GM23338 (cell line): ENCODE measurements around the gene ITGA7. TPM values are rescaled to one million over a fixed set of nuclear protein-coding genes. Genes with fewer than 3 reads are reported as not detected.

Source experiments
- ATAC-seq: fragments of 200-7000 bp; cut with Tn5 transposase; 3 replicates; pipeline ENCODE4 v1.9.1; 2020
- DNase-seq: peaks from one replicate; pipeline ENCODE4 v3.0.0-alpha.2; 2015; ENCODE audit warnings: low spot score
- H2AFZ ChIP-seq: fragments of 200-600 bp; sonication (generic); 2 replicates; pipeline ENCODE4 v1.8.0; 2016; ENCODE audit warnings: antibody characterized with exemption, mild to moderate bottlenecking, moderate library complexity
- H3F3A ChIP-seq: fragments of 200-600 bp; sonication (generic); replicated peaks from 2 replicates; pipeline ENCODE4 v1.8.0; 2017; ENCODE audit warnings: antibody characterized with exemption, mixed run types, low read depth
- H3K27ac ChIP-seq: fragments of 200-600 bp; sonication (generic); 2 replicates; pipeline ENCODE4 v1.6.1; 2016; ENCODE audit warnings: low read depth
- H3K27me3 ChIP-seq: fragments of 200-600 bp; sonication (generic); 2 replicates; pipeline ENCODE4 v1.8.0; 2016; ENCODE audit warnings: mild to moderate bottlenecking, mixed run types, moderate library complexity; ENCODE audit not compliant: insufficient read depth
- H3K36me3 ChIP-seq: fragments of 200-600 bp; sonication (generic); 2 replicates; pipeline ENCODE4 v1.8.0; 2016; ENCODE audit warnings: mild to moderate bottlenecking; ENCODE audit not compliant: insufficient read depth
- H3K4me1 ChIP-seq: fragments of 200-600 bp; sonication (generic); 2 replicates; pipeline ENCODE4 v1.8.0; 2016; ENCODE audit warnings: mild to moderate bottlenecking, moderate library complexity; ENCODE audit not compliant: insufficient read depth
- H3K4me2 ChIP-seq: fragments of 200-600 bp; sonication (generic); 2 replicates; pipeline ENCODE4 v1.7.1; 2017; ENCODE audit warnings: mixed run types
- H3K4me3 ChIP-seq: fragments of 200-600 bp; sonication (generic); 2 replicates; pipeline ENCODE4 v1.6.1; 2016; ENCODE audit warnings: mixed run types
- H3K79me2 ChIP-seq: fragments of 200-600 bp; sonication (generic); replicated peaks from 2 replicates; pipeline ENCODE4 v1.8.0; 2017; ENCODE audit warnings: mild to moderate bottlenecking; ENCODE audit not compliant: insufficient read depth
- H3K9me2 ChIP-seq: fragments of 200-600 bp; sonication (generic); 2 replicates; pipeline ENCODE4 v1.8.0; 2017; ENCODE audit not compliant: insufficient read depth
- H4K20me1 ChIP-seq: fragments of 200-600 bp; sonication (generic); replicated peaks from 2 replicates; pipeline ENCODE4 v1.8.0; 2017; ENCODE audit warnings: mild to moderate bottlenecking; ENCODE audit not compliant: insufficient read depth
- H3K27ac Mint-ChIP-seq: 2 replicates; pipeline ENCODE4 v1.8.0; 2020; ENCODE audit warnings: inconsistent platforms, mild to moderate bottlenecking, moderate library complexity, mixed read lengths
- H3K27me3 Mint-ChIP-seq: 3 replicates; pipeline ENCODE4 v1.8.0; 2022; ENCODE audit warnings: low read depth, mild to moderate bottlenecking, moderate library complexity, mixed read lengths, inconsistent platforms; ENCODE audit not compliant: insufficient read depth, poor library complexity
- H3K36me3 Mint-ChIP-seq: 3 replicates; pipeline ENCODE4 v1.8.0; 2021; ENCODE audit warnings: low read depth, mild to moderate bottlenecking, inconsistent platforms, moderate library complexity, mixed read lengths
- H3K4me1 Mint-ChIP-seq: 3 replicates; pipeline ENCODE4 v1.8.0; 2020; ENCODE audit warnings: mild to moderate bottlenecking, inconsistent platforms, mixed read lengths
- H3K4me3 Mint-ChIP-seq: 3 replicates; pipeline ENCODE4 v1.8.0; 2021; ENCODE audit warnings: moderate library complexity, mild to moderate bottlenecking, inconsistent platforms, mixed read lengths
- H3K9me3 Mint-ChIP-seq: 3 replicates; pipeline ENCODE4 v1.8.0; 2020; ENCODE audit warnings: moderate library complexity, mild to moderate bottlenecking, inconsistent platforms, mixed read lengths
- CREB1 ChIP-seq: fragments of 250-450 bp; sonication (Bioruptor Pico); IDR thresholded peaks from 2 replicates; pipeline ENCODE4 v1.5.0; 2020; ENCODE audit warnings: low read depth, mild to moderate bottlenecking, moderate library complexity
- EZH2 ChIP-seq: fragments of 200-600 bp; sonication (generic); IDR thresholded peaks from one replicate; pipeline ENCODE4 v1.8.0; 2017; ENCODE audit warnings: antibody characterized with exemption, mild to moderate bottlenecking, low read depth; ENCODE audit not compliant: unreplicated experiment
- EZH2phosphoT487 ChIP-seq: fragments of 200-600 bp; sonication (generic); IDR thresholded peaks from one replicate; pipeline ENCODE4 v1.8.1; 2018; ENCODE audit warnings: antibody characterized with exemption; ENCODE audit not compliant: unreplicated experiment
- JUNB ChIP-seq: IDR thresholded peaks from one replicate; pipeline ENCODE4 v1.6.1; 2016; ENCODE audit warnings: antibody characterized with exemption; ENCODE audit not compliant: unreplicated experiment
- NANOG ChIP-seq: IDR thresholded peaks from 2 replicates; pipeline ENCODE4 v1.6.1; 2016; ENCODE audit warnings: antibody characterized with exemption, borderline replicate concordance
- POLR2AphosphoS5 ChIP-seq: IDR thresholded peaks from 2 replicates; pipeline ENCODE4 v1.6.1; 2016; ENCODE audit warnings: antibody characterized with exemption, low read depth
- REST ChIP-seq: IDR thresholded peaks from one replicate; pipeline ENCODE4 v1.6.1; 2018; ENCODE audit warnings: antibody characterized with exemption; ENCODE audit not compliant: unreplicated experiment
- STAT1 ChIP-seq: IDR thresholded peaks from one replicate; pipeline ENCODE4 v1.6.1; 2016; ENCODE audit warnings: antibody characterized with exemption; ENCODE audit not compliant: unreplicated experiment
- ZNF114 ChIP-seq: fragments of 250-450 bp; sonication (Bioruptor Pico); IDR thresholded peaks from 2 replicates; pipeline ENCODE4 v1.5.0; 2020; ENCODE audit warnings: mild to moderate bottlenecking, moderate library complexity
- ZNF331 ChIP-seq: fragments of 250-450 bp; sonication (Bioruptor Pico); IDR thresholded peaks from 2 replicates; pipeline ENCODE4 v1.5.0; 2020; ENCODE audit warnings: low read depth, mild to moderate bottlenecking, moderate library complexity
- polyA plus RNA-seq: library from polyadenylated mRNA; unstranded; fragments of >200 nt; fragmentation: Nextera tagmentation; extraction: Ambion mirVana; gene quantifications from 2 replicates; pipeline ENCODE4 v1.2.1, GENCODE V29; 2016
- total RNA-seq: library from RNA; depleted of rRNA; stranded (reverse); fragments of >200 nt; shearing (Covaris generic); gene quantifications from 2 replicates; pipeline ENCODE4 v1.2.3, GENCODE V29; 2014
- TF ChIP-seq, protein P1 (sequence below): IDR thresholded peaks from 2 replicates; pipeline ENCODE4 v1.6.1; 2016; ENCODE audit warnings: antibody characterized with exemption
- TF ChIP-seq, protein P2 (sequence below): fragments of 250-450 bp; sonication (Bioruptor Pico); IDR thresholded peaks from 2 replicates; pipeline ENCODE4 v1.5.0; 2020; ENCODE audit warnings: mild to moderate bottlenecking, moderate library complexity
- TF ChIP-seq, protein P3 (sequence below), 2 experiments: fragments of 200-600 bp in 1 of 2; sonication (generic) in 1 of 2; conservative IDR thresholded peaks; 2 replicates each; pipeline versions ENCODE4 v1.5.1 to v1.6.1; 2016 to 2017; ENCODE audit warnings: antibody characterized with exemption in 2 of 2, low read depth in 2 of 2, mild to moderate bottlenecking in 2 of 2, moderate library complexity in 1 of 2

The ITGA7 gene
- total and polyA plus RNA-seq, 2 experiments from 2014 or later: 20.0 to 49.1 TPM

- no peak overlapping the region for H3K4me3 Mint-ChIP-seq
- H4K20me1 ChIP-seq: no peaks in the 10 kb centered on the region
These were observed 63.1 kb downstream of the ITGA7 start for GRCh38 chr12:55644591-55644990.

More at GRCh38 chr12:55644591-55644990, 63.1 kb downstream of the ITGA7 start:
- H3K9me3 Mint-ChIP-seq: peaks cover 32% of the 10 kb centered on the region
- DNase-seq (no peak), ATAC-seq (no peak)
- Histone ChIP-seq H3K4me1 (no peaks in the 10 kb centered on the region), H3K36me3 (no peaks in the 10 kb centered on the region), H3K27ac (no peak overlapping the region), H3K9me2 (peaks cover 7% of the 10 kb centered on the region; the same call in 1 of the 2 replicates), H3K4me2 (no peak overlapping the region), H3K4me3 (no peak overlapping the region), H3K27me3 (no peaks in the 10 kb centered on the region), H2AFZ (no peak overlapping the region), H3K79me2 (no peaks in the 10 kb centered on the region), H3F3A (no peaks in the 10 kb centered on the region)
- no peak overlapping the region for H3K27ac Mint-ChIP-seq
- peaks cover 5% of the 10 kb centered on the region for H3K27me3 Mint-ChIP-seq
- H3K36me3 Mint-ChIP-seq: peaks cover 19% of the 10 kb centered on the region
- no peak for TF ChIP-seq REST
- no peak for TF ChIP-seq EZH2
- TF ChIP-seq EZH2phosphoT487: no peak
- TF ChIP-seq STAT1: no peak
- no peak for TF ChIP-seq CREB1 (CRISPR knock-in tag)
- TF ChIP-seq JUNB: no peak
- no peak for TF ChIP-seq ZNF114
- TF ChIP-seq NANOG: no peak
- no peak for TF ChIP-seq ZNF331 (CRISPR knock-in tag)
- TF ChIP-seq, protein P1, sequence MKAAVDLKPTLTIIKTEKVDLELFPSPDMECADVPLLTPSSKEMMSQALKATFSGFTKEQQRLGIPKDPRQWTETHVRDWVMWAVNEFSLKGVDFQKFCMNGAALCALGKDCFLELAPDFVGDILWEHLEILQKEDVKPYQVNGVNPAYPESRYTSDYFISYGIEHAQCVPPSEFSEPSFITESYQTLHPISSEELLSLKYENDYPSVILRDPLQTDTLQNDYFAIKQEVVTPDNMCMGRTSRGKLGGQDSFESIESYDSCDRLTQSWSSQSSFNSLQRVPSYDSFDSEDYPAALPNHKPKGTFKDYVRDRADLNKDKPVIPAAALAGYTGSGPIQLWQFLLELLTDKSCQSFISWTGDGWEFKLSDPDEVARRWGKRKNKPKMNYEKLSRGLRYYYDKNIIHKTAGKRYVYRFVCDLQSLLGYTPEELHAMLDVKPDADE: no peak
- TF ChIP-seq, protein P2, sequence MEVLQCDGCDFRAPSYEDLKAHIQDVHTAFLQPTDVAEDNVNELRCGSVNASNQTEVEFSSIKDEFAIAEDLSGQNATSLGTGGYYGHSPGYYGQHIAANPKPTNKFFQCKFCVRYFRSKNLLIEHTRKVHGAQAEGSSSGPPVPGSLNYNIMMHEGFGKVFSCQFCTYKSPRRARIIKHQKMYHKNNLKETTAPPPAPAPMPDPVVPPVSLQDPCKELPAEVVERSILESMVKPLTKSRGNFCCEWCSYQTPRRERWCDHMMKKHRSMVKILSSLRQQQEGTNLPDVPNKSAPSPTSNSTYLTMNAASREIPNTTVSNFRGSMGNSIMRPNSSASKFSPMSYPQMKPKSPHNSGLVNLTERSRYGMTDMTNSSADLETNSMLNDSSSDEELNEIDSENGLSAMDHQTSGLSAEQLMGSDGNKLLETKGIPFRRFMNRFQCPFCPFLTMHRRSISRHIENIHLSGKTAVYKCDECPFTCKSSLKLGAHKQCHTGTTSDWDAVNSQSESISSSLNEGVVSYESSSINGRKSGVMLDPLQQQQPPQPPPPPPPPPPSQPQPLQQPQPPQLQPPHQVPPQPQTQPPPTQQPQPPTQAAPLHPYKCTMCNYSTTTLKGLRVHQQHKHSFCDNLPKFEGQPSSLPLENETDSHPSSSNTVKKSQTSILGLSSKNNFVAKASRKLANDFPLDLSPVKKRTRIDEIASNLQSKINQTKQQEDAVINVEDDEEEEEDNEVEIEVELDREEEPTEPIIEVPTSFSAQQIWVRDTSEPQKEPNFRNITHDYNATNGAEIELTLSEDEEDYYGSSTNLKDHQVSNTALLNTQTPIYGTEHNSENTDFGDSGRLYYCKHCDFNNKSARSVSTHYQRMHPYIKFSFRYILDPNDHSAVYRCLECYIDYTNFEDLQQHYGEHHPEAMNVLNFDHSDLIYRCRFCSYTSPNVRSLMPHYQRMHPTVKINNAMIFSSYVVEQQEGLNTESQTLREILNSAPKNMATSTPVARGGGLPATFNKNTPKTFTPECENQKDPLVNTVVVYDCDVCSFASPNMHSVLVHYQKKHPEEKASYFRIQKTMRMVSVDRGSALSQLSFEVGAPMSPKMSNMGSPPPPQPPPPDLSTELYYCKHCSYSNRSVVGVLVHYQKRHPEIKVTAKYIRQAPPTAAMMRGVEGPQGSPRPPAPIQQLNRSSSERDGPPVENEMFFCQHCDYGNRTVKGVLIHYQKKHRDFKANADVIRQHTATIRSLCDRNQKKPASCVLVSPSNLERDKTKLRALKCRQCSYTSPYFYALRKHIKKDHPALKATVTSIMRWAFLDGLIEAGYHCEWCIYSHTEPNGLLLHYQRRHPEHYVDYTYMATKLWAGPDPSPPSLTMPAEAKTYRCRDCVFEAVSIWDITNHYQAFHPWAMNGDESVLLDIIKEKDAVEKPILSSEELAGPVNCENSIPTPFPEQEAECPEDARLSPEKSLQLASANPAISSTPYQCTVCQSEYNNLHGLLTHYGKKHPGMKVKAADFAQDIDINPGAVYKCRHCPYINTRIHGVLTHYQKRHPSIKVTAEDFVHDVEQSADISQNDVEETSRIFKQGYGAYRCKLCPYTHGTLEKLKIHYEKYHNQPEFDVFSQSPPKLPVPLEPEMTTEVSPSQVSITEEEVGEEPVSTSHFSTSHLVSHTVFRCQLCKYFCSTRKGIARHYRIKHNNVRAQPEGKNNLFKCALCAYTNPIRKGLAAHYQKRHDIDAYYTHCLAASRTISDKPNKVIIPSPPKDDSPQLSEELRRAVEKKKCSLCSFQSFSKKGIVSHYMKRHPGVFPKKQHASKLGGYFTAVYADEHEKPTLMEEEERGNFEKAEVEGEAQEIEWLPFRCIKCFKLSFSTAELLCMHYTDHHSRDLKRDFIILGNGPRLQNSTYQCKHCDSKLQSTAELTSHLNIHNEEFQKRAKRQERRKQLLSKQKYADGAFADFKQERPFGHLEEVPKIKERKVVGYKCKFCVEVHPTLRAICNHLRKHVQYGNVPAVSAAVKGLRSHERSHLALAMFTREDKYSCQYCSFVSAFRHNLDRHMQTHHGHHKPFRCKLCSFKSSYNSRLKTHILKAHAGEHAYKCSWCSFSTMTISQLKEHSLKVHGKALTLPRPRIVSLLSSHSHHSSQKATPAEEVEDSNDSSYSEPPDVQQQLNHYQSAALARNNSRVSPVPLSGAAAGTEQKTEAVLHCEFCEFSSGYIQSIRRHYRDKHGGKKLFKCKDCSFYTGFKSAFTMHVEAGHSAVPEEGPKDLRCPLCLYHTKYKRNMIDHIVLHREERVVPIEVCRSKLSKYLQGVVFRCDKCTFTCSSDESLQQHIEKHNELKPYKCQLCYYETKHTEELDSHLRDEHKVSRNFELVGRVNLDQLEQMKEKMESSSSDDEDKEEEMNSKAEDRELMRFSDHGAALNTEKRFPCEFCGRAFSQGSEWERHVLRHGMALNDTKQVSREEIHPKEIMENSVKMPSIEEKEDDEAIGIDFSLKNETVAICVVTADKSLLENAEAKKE (CRISPR knock-in tag): no peak
- TF ChIP-seq, protein P3, sequence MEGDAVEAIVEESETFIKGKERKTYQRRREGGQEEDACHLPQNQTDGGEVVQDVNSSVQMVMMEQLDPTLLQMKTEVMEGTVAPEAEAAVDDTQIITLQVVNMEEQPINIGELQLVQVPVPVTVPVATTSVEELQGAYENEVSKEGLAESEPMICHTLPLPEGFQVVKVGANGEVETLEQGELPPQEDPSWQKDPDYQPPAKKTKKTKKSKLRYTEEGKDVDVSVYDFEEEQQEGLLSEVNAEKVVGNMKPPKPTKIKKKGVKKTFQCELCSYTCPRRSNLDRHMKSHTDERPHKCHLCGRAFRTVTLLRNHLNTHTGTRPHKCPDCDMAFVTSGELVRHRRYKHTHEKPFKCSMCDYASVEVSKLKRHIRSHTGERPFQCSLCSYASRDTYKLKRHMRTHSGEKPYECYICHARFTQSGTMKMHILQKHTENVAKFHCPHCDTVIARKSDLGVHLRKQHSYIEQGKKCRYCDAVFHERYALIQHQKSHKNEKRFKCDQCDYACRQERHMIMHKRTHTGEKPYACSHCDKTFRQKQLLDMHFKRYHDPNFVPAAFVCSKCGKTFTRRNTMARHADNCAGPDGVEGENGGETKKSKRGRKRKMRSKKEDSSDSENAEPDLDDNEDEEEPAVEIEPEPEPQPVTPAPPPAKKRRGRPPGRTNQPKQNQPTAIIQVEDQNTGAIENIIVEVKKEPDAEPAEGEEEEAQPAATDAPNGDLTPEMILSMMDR (conservative IDR thresholded peaks at IDR 0.05; ENCODE audit: low read depth in 2 of 2): no peak
- no peak for TF ChIP-seq POLR2AphosphoS5
- H3K4me1 Mint-ChIP-seq: peaks cover 2% of the 10 kb centered on the region; the same call in 1 of the 3 replicates
